Fibroblast of the aortic adventitia (primary cell): ENCODE results near the gene MAST2. TPM values are rescaled to one million over a fixed set of nuclear protein-coding genes. Genes with fewer than 3 reads are reported as not detected.
"Not testable (repeated sequence)": the region's sequence is repeated elsewhere in the genome, so short reads cannot be mapped to it uniquely, and the experiment has no call there.

Experiments
- DNase-seq: peaks from one replicate; pipeline ENCODE4 v3.0.0-alpha.2; 2010; ENCODE audit warnings: low read depth
- H3K4me3 ChIP-seq: 2 replicates; pipeline ENCODE4 v1.5.1; 2011; ENCODE audit warnings: low read depth, mild to moderate bottlenecking, control low read depth, low read length, moderate library complexity
- total RNA-seq: library from RNA; depleted of rRNA; stranded (reverse); fragments of >200 nt; gene quantifications from 2 replicates; pipeline ENCODE4 v1.2.3, GENCODE V29; 2012; ENCODE audit warnings: low replicate concordance
- TF ChIP-seq, protein P1 (sequence below): IDR thresholded peaks from 2 replicates; pipeline ENCODE4 v1.5.1; 2011; ENCODE audit warnings: mild to moderate bottlenecking, low read length, control low read depth, inconsistent platforms; ENCODE audit not compliant: insufficient read depth

The MAST2 gene
- total RNA-seq, 1 donor: 28.3 TPM

DNA sequence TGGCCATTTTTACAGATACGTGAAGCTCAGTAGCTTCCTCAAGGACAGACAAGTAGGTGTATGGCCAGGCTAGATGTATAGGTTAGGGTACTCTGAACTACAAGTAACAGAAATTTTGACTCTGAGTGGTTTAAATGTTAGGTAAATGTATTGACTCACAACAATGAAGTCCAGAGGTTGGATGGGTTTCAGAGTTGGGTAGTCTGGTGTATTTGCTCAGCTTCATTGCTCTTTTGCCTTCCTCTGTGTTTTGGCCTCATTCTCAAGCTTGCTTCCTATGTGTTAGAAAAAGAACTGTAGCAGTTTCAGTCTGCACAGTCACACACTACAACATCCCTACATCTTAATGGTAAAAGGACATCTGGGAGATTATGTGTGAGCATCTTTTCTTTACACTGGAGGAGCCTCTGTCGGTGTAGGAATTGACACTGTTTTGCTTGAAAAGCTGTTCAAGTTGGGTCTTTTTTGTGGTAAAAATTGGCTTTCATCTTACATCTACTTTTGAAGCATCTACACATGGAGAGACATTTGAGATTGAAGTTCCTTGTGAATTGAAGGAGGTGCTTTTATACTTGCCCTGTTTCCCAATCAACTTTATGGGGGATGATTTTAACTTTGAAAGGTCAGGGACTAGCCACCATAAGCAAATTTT is 64.4 kb downstream of the MAST2 start:
- no peak for DNase-seq
- TF ChIP-seq, protein P1, sequence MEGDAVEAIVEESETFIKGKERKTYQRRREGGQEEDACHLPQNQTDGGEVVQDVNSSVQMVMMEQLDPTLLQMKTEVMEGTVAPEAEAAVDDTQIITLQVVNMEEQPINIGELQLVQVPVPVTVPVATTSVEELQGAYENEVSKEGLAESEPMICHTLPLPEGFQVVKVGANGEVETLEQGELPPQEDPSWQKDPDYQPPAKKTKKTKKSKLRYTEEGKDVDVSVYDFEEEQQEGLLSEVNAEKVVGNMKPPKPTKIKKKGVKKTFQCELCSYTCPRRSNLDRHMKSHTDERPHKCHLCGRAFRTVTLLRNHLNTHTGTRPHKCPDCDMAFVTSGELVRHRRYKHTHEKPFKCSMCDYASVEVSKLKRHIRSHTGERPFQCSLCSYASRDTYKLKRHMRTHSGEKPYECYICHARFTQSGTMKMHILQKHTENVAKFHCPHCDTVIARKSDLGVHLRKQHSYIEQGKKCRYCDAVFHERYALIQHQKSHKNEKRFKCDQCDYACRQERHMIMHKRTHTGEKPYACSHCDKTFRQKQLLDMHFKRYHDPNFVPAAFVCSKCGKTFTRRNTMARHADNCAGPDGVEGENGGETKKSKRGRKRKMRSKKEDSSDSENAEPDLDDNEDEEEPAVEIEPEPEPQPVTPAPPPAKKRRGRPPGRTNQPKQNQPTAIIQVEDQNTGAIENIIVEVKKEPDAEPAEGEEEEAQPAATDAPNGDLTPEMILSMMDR: no peak
- no peak overlapping the region for H3K4me3 ChIP-seq

DNA sequence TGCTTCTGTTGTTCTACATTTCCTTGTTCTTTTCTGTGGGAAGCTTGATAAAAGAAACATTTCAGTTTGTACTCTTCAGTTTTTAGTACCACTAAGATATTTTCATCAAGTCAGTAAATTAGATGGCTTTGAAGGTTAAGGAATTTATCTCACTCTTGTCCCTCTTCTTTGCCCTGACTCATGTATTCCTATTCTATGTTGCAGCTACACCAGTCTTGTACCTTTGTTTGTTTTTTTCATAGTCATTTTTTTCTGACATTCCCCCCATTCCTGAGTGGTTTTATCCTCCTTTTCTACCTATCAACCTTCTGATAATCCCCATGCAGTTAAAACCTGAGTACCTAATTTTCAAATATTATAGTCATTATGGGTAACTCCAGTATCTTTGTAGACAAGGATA is 65.4 kb downstream of the MAST2 start:
- TF ChIP-seq, protein P1: no peak
- no peak for DNase-seq

DNA sequence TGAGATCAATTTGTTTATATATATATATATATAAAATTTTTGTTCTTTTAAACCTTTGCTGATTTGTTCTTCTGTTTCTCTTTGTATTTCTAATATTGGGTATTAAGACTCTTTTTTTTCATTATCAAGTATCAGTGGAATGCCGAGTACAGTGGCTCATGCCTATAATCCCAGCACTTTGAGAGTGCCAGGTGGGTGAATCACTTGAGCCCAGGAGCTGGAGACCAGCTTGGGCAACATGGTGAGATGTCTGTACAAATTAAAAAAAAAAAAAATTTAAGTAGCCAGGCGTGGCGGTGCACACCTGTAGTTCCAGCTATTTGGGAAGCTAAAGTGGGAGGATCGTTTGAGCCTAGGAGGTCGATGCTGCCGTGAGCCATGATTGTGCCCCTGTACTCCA is 67.1 kb downstream of the MAST2 start:
- H3K4me3 ChIP-seq: no peak overlapping the region
- no peak for DNase-seq
- TF ChIP-seq, protein P1: no peak

More for the DNA sequence above, 65.4 kb downstream of the MAST2 start:
- H3K4me3 ChIP-seq: no peak overlapping the region

DNA sequence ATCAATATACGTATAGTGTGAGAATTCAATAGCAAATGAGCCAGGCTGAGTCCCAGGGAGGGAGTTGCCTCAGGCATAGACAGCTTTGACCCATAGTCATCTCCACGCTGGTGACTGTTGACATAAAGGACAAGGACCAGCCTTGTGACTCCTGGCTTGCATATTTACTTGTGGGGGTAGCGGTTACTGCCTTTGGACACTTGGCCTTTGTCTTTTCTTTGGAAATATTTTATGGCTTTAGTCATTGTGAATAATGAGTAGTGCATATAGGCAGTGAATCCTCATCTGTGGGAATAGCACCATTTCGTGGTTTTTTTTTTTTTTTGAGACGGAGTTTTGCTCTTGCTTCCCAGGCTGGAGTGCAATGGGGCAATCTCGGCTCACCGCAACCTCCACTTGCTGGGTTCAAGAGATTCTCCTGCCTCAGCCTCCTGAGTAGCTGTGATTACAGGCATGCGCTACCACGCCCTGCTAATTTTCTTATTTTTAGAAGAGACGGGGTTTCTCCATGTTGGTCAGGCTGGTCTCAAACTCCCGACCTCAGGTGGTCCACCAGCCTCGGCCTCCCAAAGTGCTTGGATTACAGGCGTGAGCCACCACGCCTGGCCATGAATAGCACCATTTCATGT is 68.9 kb downstream of the MAST2 start:
- not testable (repeated sequence) for H3K4me3 ChIP-seq, DNase-seq

DNA sequence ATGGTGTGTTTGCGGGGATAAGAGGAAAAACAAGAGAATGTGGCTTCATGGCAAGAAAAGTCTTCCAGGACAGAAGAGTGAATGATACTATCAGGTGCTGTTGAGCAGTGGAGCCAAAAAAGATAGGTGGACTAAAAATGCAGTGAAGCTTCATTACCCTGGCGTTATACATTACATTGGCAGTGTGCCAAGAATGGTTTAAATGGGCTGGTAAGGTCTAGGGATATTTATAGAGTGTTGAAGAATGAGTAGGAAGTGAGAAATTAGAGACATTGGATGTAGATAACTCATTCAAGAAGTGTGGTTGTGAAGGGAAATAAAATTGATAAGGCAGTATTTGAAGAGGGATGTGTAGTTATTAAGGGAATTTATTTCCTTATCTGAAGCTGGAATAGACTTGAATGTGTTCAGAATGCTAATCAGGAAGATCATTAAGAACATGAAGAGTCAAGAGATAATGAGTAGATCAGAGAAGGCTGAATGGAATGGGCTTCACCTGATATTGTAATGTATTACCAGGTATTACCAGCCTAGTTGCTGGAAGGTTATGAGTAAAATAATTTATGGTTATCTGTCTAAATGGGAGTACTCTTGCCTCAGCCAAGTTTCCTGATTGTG is 72.7 kb downstream of the MAST2 start:
- no peak overlapping the region for H3K4me3 ChIP-seq
- no peak for DNase-seq
- TF ChIP-seq, protein P1: no peak

DNA sequence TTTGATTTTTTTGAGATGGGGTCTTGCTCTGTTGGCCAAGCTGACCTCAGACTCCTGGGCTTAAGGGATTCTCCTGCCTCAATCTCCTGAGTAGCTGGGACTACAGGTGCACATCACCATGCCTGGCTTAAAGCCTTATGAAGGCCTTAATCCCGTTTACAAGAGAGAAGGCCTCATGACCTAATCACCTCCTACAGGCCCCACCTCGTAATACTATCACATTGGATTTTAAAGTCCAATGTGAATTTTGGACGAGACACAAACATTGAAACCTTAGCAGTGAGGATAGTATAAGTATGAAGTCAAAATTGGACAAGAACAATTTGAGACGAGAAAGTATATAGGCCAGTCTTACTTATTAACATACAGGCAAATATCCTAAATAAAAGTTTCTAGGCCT is 73.9 kb downstream of the MAST2 start:
- H3K4me3 ChIP-seq: no peak overlapping the region
- DNase-seq: no peak
- TF ChIP-seq, protein P1: no peak

DNA sequence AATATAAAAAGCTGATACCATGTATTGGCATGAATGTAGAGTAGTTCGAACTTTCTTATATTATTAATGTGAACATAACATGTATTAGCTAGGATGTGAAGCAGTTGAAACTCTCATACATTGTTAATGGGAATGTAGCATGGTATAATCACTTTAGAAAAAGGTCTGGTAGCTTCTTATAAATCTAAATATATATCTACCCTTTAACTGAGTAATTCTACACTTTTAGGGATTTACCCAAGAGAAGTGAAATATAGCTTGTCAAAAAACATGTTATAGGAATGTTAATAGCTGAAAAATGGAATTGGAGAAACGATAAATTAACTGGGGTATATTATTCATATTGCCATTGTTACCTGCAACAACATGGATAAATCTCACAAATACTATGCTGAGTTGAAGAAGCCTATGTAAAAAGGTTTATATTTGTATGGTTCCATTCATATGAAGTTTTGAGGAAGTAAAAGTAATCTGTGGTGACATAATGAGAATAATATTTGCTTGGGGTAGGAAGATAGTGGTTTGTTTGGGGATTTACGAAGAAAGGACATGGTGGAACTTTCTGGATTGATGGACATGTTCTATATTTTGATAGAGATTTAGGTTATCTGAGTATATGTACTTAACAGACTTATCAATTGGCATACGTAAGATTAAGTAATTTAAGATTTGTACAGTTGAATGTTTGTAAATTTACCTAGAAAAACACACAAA is 76.6 kb downstream of the MAST2 start:
- DNase-seq: no peak
- H3K4me3 ChIP-seq: no peak overlapping the region
- TF ChIP-seq, protein P1: no peak
